Measurements from ENCODE around the gene RMND1. TPM values are rescaled to one million over a fixed set of nuclear protein-coding genes. Genes with fewer than 3 reads are reported as not detected.

The RMND1 gene
- total and polyA plus RNA-seq, 9 of the 15 experiments (the other 6 are each of a cell fraction or from before 2014, with no cell fraction given): 26.9 to 47.8 (median 36.2) TPM

DNA sequence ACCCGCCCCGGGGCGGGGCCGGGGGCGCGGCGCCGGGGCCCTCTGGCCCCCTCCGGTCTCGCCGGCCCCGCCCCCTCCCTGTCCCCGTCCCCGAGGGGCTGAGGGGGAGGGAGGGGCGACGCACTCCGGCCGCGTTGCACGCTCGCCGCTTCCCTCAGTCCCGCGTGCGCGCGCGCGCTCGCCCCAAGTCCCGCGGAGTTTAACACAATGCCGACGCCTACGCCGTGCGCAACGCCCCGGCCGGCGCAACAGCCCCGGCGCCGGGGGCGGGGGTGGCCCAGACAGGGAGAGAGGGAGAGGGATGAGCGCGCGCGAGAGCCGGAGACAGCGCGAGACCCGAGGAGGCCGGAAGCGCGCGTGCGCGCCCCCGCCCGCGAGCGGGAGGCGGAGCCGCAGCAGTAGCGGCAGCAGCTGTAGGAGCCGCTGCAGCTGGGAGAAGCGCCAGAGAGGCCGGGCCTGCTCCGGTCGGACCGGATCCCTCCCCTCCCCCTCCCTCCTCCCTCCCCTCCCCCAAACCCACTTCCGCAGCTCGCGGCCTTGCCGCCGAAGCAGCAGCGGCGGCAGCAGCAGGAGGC is 61.6 kb downstream of the RMND1 start (continued):
- TF ChIP-seq, protein P1, sequence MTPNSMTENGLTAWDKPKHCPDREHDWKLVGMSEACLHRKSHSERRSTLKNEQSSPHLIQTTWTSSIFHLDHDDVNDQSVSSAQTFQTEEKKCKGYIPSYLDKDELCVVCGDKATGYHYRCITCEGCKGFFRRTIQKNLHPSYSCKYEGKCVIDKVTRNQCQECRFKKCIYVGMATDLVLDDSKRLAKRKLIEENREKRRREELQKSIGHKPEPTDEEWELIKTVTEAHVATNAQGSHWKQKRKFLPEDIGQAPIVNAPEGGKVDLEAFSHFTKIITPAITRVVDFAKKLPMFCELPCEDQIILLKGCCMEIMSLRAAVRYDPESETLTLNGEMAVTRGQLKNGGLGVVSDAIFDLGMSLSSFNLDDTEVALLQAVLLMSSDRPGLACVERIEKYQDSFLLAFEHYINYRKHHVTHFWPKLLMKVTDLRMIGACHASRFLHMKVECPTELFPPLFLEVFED (CRISPR knock-in tag; conservative IDR thresholded peaks at IDR 0.05): no peak
- TF ChIP-seq PCBP1 (IDR thresholded peaks at IDR 0.05; ENCODE audit: low read depth, low read length, poor library complexity, severe bottlenecking) (peak; percentile 100), SMARCA4 (IDR thresholded peaks at IDR 0.05) (no peak), ZNF253 (CRISPR knock-in tag; conservative IDR thresholded peaks at IDR 0.05) (no peak), MAFG (tag; conservative IDR thresholded peaks at IDR 0.05) (no peak), RBM17 (IDR thresholded peaks at IDR 0.05; ENCODE audit: borderline replicate concordance, low read depth, low read length) (no peak), POU5F1 (IDR thresholded peaks at IDR 0.05; ENCODE audit: borderline replicate concordance, low read depth, low read length, partially characterized antibody) (no peak), RBM25 (IDR thresholded peaks at IDR 0.05; ENCODE audit: low read depth, low read length, severe bottlenecking) (peak; percentile 100), FOXM1 (IDR thresholded peaks at IDR 0.05; ENCODE audit: low read depth) (no peak), FOXM1 (CRISPR knock-in tag; IDR thresholded peaks at IDR 0.05; ENCODE audit: low read depth) (no peak), SREBF2 (CRISPR knock-in tag; IDR thresholded peaks at IDR 0.05) (no peak), ZBTB17 (CRISPR knock-in tag; IDR thresholded peaks at IDR 0.05) (no peak), YY1 (IDR thresholded peaks at IDR 0.05; ENCODE audit: borderline replicate concordance in 1 of 3, control insufficient read depth in 1 of 3, extremely low read depth in 1 of 3, insufficient read depth in 3 of 3, insufficient read length in 1 of 3, insufficient replicate concordance in 2 of 3, low read depth in 1 of 3, low read length in 2 of 3) (peak in 2 of 3 experiments; percentile 57 to 62), TFAM (CRISPR knock-in tag; conservative IDR thresholded peaks at IDR 0.05) (no peak), MEIS2 (IDR thresholded peaks at IDR 0.05; ENCODE audit: partially characterized antibody) (peak; percentile 92), HDAC3 (IDR thresholded peaks at IDR 0.05; ENCODE audit: borderline replicate concordance, partially characterized antibody) (no peak), TCF3 (CRISPR knock-in tag; IDR thresholded peaks at IDR 0.05) (no peak; the same call in 1 of the 2 replicates), STAT5A (IDR thresholded peaks at IDR 0.05; ENCODE audit: borderline replicate concordance, low read length) (no peak)
- TF ChIP-seq, protein P2, sequence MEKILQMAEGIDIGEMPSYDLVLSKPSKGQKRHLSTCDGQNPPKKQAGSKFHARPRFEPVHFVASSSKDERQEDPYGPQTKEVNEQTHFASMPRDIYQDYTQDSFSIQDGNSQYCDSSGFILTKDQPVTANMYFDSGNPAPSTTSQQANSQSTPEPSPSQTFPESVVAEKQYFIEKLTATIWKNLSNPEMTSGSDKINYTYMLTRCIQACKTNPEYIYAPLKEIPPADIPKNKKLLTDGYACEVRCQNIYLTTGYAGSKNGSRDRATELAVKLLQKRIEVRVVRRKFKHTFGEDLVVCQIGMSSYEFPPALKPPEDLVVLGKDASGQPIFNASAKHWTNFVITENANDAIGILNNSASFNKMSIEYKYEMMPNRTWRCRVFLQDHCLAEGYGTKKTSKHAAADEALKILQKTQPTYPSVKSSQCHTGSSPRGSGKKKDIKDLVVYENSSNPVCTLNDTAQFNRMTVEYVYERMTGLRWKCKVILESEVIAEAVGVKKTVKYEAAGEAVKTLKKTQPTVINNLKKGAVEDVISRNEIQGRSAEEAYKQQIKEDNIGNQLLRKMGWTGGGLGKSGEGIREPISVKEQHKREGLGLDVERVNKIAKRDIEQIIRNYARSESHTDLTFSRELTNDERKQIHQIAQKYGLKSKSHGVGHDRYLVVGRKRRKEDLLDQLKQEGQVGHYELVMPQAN (IDR thresholded peaks at IDR 0.05; ENCODE audit: borderline replicate concordance): no peak
- TF ChIP-seq, protein P3, sequence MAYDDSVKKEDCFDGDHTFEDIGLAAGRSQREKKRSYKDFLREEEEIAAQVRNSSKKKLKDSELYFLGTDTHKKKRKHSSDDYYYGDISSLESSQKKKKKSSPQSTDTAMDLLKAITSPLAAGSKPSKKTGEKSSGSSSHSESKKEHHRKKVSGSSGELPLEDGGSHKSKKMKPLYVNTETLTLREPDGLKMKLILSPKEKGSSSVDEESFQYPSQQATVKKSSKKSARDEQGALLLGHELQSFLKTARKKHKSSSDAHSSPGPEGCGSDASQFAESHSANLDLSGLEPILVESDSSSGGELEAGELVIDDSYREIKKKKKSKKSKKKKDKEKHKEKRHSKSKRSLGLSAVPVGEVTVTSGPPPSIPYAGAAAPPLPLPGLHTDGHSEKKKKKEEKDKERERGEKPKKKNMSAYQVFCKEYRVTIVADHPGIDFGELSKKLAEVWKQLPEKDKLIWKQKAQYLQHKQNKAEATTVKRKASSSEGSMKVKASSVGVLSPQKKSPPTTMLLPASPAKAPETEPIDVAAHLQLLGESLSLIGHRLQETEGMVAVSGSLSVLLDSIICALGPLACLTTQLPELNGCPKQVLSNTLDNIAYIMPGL (CRISPR knock-in tag; IDR thresholded peaks at IDR 0.05): no peak
- TF ChIP-seq, protein P4, sequence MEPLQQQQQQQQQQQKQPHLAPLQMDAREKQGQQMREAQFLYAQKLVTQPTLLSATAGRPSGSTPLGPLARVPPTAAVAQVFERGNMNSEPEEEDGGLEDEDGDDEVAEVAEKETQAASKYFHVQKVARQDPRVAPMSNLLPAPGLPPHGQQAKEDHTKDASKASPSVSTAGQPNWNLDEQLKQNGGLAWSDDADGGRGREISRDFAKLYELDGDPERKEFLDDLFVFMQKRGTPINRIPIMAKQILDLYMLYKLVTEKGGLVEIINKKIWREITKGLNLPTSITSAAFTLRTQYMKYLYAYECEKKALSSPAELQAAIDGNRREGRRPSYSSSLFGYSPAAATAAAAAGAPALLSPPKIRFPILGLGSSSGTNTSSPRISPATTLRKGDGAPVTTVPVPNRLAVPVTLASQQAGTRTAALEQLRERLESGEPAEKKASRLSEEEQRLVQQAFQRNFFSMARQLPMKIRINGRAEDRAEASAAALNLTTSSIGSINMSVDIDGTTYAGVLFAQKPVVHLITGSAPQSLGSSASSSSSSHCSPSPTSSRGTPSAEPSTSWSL (CRISPR knock-in tag; IDR thresholded peaks at IDR 0.05; ENCODE audit: borderline replicate concordance): no peak

All from K562 (cell line).